Astrocyte of the cerebellum (primary cell): ENCODE results near the gene TWIST2.

Experiments
- DNase-seq: peaks from one replicate; pipeline ENCODE4 v3.0.0-alpha.2; 2011; ENCODE audit warnings: low read depth
- H3K4me3 ChIP-seq: 2 replicates; pipeline ENCODE4 v1.5.1; 2011; ENCODE audit warnings: mild to moderate bottlenecking, low read depth, low read length, moderate library complexity
- in situ Hi-C: cut with HindIII; loops from 2 replicates; pipeline ENCODE4 v1.10.0; 2017; ENCODE audit warnings: low sequenced_read_pairs
- TF ChIP-seq, protein P1 (sequence below): IDR thresholded peaks from 2 replicates; pipeline ENCODE4 v1.5.1; 2012; ENCODE audit warnings: low read length, low read depth, moderate library complexity, mild to moderate bottlenecking; ENCODE audit errors: missing control alignments

TWIST2 gene

DNA sequence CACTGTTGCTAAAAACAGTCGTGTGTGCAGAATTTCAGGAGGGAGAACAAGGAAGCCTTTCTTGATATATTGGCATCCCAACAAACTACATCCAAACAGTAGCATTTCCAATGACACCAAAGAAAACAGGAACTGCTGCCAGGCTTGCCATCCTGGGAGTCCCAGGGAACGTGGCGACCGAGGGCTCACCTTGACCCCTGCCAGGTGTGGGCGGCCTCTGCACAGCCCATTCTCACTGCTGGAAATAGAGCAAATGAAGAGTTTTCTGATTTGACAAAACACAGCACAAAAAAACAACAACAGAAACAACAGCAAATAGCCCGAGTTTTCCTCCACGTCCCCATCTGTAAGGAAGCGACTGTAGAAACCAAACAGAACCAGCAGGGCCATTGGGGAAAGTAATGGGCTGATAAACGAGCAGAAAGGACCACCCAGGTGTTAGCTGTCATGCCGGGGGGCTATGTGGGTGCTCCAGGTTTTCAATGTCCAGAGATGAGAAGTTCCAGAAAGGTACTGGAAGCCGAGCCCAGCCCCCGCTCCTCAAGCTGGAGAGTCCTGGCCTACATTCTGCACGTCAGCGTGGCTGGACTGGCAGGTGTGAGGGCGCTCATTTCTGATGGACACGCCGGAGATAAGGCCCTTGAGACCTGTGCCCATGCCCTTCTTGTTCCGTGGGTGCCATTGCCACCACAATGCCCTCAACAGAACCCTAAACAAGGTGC is 80.8 kb downstream of the TWIST2 start:
- no peak overlapping the region for H3K4me3 ChIP-seq
- TF ChIP-seq, protein P1, sequence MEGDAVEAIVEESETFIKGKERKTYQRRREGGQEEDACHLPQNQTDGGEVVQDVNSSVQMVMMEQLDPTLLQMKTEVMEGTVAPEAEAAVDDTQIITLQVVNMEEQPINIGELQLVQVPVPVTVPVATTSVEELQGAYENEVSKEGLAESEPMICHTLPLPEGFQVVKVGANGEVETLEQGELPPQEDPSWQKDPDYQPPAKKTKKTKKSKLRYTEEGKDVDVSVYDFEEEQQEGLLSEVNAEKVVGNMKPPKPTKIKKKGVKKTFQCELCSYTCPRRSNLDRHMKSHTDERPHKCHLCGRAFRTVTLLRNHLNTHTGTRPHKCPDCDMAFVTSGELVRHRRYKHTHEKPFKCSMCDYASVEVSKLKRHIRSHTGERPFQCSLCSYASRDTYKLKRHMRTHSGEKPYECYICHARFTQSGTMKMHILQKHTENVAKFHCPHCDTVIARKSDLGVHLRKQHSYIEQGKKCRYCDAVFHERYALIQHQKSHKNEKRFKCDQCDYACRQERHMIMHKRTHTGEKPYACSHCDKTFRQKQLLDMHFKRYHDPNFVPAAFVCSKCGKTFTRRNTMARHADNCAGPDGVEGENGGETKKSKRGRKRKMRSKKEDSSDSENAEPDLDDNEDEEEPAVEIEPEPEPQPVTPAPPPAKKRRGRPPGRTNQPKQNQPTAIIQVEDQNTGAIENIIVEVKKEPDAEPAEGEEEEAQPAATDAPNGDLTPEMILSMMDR = no peak
- DNase-seq = no peak
- in situ Hi-C loops = no loop called here

DNA sequence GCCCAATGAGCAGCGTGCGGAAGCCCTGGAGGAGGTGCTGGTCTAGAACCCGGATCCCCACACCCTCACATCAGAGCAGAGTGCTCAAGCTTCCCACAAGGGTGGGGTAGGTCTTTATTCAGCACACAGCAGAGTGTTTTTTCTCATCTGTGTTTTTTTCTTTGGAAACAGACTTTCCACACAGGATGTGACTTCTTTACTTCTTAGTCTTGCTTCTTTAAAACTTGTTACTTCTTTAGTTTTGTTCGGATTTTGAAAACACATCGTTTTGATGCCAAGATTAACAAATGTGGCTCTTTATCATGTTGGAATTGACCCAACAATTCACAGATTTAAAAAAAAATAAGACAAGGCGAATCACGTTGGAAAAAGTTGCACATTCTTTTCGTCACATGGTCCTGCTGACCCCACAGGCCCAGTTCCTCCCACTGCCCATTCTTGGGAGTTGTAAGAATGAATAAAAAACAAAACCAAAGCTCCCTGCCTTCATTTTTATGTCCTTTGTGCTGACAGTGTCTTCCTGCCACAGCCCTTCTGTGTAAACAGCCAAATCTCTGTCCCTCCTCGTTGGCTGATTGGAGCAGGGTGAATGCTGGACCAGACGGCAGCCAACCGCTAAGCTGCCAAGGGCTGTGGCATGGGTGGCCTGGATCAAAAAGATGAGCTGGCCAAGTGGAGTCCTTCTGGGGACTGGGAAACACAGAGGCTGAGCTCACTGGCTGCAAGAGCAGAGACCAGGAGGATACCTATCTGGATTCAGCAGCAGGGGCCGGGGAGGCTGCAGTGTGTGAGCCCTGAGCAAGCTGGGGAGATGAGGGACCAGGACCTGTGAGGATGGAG is 81.6 kb downstream of the TWIST2 start:
- no peak overlapping the region for H3K4me3 ChIP-seq
- no peak for DNase-seq
- in situ Hi-C loops = no loop called here
- TF ChIP-seq, protein P1 = no peak

DNA sequence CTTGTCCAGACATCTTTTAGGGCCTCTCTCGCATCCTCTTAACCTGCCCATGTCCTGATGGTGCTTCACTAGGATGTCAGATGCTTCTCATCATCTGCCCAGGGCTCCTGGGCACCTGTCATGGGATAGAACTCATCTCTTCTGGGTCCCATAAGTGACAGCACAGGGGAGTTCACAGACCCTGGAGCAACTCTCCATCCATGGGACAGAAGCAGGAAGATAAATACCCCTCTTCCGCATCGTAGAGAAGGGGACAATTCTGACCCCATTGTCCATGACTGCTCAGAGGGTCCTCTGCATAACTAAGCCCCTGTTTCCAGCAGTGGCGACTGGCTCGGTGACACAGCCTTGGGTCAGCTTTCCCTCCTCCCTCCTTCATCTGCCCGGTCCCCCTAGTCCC is 82.3 kb downstream of the TWIST2 start:
- TF ChIP-seq, protein P1 = no peak
- DNase-seq = no peak
- in situ Hi-C loops = no loop called here
- no peak overlapping the region for H3K4me3 ChIP-seq

DNA sequence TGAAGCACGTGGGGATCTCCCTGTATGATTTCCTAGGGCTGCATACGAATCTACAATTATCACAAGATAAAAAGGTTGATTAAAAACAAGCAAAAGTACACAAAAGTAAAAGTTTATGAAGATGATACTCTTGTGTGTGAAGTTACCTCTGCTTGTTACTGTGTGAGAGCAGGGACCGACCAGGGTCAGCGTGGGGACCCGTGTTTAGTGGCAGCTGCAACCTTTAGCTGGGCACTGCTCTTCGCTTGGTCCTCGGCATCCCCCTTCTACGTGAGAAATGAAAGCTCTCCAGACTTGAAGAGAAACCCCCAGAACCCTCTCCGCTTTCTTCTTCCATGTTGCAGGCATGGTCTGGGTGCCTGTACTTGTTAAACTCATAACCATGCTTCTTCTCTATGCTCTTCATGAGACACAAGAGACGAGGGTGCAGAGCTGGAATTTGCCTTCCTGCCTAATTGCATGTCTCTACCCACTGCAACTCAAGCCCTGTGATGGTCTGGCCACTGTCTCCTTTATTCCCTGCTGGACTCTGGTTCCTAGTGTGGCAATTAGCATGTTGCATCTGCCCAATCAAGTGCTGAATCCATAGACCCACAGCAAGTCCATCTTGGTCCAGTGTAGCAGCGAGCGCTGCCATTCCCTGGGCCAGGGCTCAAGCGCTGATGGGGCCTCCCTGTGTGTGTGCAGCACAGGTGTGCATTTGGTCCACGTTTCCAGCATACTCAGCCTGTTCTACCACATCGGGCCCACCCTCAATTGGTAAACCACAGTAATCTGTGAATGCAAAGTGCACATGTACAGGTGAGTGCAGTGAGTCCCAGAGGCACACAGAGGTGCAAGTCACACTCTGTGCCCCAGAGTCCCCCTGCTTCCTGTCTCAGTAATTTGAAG is 88.5 kb downstream of the TWIST2 start:
- TF ChIP-seq, protein P1 = no peak
- H3K4me3 ChIP-seq = no peak overlapping the region
- DNase-seq = no peak
- in situ Hi-C loops = no loop called here

DNA sequence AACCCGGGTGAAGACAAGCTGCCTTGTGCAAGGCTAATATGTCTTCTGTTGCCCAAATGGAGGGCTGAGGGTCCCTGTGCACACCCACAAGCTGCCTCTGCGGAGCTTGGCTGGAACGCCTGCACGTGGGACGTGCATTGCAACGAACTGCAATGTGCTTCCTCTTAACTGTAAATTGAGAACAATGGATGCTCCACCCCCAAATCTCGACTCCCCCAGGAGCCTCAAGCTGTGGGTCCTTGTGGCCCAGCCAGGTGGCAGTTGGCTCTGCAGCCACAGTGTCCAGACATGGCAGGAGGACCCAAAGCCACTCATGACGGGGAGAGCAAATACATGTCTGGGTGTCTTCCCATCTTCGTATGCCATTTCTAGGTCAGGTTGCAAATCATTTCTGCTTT is 90.1 kb downstream of the TWIST2 start:
- H3K4me3 ChIP-seq = no peak overlapping the region
- in situ Hi-C loops = no loop called here
- TF ChIP-seq, protein P1 = no peak
- no peak for DNase-seq

DNA sequence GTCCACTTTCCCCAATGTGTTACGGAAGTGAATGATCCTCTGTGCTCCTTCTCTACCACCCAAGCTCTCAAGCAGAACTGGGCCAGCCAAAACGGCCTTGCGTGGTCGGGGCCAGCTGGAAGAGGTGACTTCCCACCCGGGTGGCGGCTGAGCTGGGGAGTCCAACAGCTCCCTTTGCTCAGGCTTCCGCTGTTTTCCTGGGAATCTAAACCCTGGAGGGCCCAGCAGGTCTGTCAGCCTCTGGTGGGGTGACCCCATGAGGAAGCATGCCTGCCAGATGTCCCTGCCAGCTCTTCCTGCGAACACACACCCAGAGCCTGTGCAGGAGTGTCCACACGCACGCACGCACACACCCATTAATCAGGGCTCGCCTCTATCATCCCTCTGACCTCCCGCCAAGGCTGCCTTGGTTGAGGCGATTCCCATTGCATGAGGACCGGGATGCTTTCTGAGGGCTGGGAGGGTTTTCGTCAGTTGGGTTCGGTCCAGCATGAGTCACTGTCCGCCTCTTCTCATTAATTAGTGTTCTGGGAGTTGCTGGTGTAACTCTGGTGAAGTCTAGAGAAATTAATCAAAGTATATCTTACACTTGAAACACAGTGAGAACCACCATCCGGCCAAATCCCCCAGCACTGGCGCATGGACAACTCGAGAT is 90.6 kb downstream of the TWIST2 start:
- peak; percentile 61 for DNase-seq
- in situ Hi-C loops = no loop called here
- H3K4me3 ChIP-seq = no peak overlapping the region
- TF ChIP-seq, protein P1 = no peak
